GM12875 (cell line): ENCODE measurements around the gene PGGHG.

Experiments used
- H3K4me3 ChIP-seq: one replicate; pipeline ENCODE4 v1.5.1; 2011; ENCODE audit warnings: low read depth, low read length, control low read depth
- TF ChIP-seq, protein P1 (sequence below): IDR thresholded peaks from 2 replicates; pipeline ENCODE4 v1.5.1; 2011; ENCODE audit warnings: low read depth, mild to moderate bottlenecking, control low read depth, inconsistent platforms, low read length, moderate library complexity, borderline replicate concordance; ENCODE audit not compliant: insufficient read depth

PGGHG gene

DNA sequence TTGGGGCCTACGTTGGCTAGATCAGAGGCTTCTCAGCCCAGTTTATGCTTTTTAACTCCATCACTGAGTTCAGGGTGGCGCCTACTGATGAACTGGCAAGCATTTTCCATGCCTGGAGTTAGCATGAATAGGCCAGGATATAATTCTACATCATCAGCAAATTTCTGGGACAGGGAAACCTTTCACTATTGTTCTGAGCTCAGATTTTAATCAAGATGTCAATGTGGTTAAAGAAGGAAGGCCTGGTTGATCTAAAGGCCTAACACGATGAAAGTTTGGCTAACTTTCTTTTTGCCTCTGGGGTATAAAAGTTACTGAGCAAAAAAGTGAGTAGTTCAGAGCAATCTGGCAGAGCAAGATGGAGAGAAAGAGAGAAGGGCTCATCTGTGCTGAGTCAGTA lies 53.4 kb downstream of the PGGHG start:
- no peak overlapping the region for H3K4me3 ChIP-seq
- TF ChIP-seq, protein P1, sequence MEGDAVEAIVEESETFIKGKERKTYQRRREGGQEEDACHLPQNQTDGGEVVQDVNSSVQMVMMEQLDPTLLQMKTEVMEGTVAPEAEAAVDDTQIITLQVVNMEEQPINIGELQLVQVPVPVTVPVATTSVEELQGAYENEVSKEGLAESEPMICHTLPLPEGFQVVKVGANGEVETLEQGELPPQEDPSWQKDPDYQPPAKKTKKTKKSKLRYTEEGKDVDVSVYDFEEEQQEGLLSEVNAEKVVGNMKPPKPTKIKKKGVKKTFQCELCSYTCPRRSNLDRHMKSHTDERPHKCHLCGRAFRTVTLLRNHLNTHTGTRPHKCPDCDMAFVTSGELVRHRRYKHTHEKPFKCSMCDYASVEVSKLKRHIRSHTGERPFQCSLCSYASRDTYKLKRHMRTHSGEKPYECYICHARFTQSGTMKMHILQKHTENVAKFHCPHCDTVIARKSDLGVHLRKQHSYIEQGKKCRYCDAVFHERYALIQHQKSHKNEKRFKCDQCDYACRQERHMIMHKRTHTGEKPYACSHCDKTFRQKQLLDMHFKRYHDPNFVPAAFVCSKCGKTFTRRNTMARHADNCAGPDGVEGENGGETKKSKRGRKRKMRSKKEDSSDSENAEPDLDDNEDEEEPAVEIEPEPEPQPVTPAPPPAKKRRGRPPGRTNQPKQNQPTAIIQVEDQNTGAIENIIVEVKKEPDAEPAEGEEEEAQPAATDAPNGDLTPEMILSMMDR = no peak

DNA sequence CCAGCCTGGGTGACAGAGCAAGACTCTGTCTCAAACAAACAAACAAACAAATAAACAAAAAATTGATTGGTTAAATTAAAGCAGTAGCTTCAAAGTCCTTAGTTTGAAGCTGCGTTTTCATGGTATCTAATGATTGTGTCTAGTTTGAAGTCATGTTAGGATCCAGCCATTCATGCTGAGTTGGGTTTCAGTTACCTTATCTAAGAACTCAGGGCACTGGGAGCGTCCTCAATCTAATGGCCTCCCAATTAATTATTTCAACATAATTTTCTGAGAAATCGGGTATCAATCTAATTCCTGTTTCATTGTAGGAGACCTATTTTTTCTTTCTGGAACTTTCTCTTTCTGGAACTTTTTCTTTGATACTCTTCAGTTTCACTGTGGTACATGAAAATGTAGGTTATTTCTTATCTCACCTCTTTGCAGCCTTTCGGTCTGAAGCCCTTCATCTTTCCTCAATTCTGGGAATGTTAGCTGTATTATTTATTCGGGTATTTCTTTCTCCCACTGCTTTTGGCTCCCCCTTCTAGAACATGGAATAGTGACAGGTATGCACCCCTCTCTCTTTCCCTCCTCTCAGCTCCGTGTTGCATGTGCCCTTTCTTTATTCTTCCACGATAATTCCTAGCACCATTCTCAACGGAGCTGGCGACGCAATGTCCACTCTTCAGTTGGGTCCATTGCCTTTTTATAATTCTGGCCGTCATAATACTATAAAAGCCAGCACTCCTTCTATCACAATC lies 56.1 kb downstream of the PGGHG start:
- TF ChIP-seq, protein P1 = no peak
- H3K4me3 ChIP-seq = no peak overlapping the region
